WTC11 (cell line): ENCODE data around the gene DCTD. TPM values are rescaled to one million over a fixed set of nuclear protein-coding genes. Genes with fewer than 3 reads are reported as not detected.

Source experiments
- ATAC-seq: fragments of 200-7000 bp; cut with Tn5 transposase; 2 replicates; pipeline ENCODE4 v1.10.0; 2021; ENCODE audit warnings: mild to moderate bottlenecking, moderate library complexity
- CTCF ChIA-PET: fragments of 300-600 bp; sonication (Branson Sonifier 250); formaldehyde crosslinking; loops from one replicate; lab custom pipeline; 2021; ENCODE audit warnings: antibody characterized with exemption; lab: Charles Lee
- POLR2A ChIA-PET: fragments of 350-600 bp; sonication (Branson Sonifier 250); formaldehyde crosslinking; loops from one replicate; lab custom pipeline; 2021; ENCODE audit warnings: antibody characterized with exemption; lab: Charles Lee
- DNase-seq: peaks from one replicate; pipeline ENCODE4 v3.0.0; 2021; ENCODE audit warnings: low spot score
- H3K27ac Mint-ChIP-seq: 2 replicates; pipeline ENCODE4 v1.8.0; 2021; ENCODE audit warnings: mixed read lengths
- H3K27me3 Mint-ChIP-seq: 2 replicates; pipeline ENCODE4 v1.8.0; 2021; ENCODE audit warnings: low read depth, mild to moderate bottlenecking, moderate library complexity, mixed read lengths
- H3K36me3 Mint-ChIP-seq: 2 replicates; pipeline ENCODE4 v1.8.0; 2021; ENCODE audit warnings: mixed read lengths
- H3K4me1 Mint-ChIP-seq: 2 replicates; pipeline ENCODE4 v1.8.0; 2022; ENCODE audit warnings: mixed read lengths
- H3K4me3 Mint-ChIP-seq: 2 replicates; pipeline ENCODE4 v1.8.0; 2021; ENCODE audit warnings: mild to moderate bottlenecking, moderate library complexity, mixed read lengths
- H3K9me3 Mint-ChIP-seq: 2 replicates; pipeline ENCODE4 v1.8.0; 2021; ENCODE audit warnings: mixed read lengths
- ELF4 ChIP-seq: sonication (generic); formaldehyde crosslinking; IDR thresholded peaks from 2 replicates; pipeline ENCODE4 v1.8.1; 2022; ENCODE audit warnings: low read depth, mild to moderate bottlenecking, moderate library complexity, missing genetic modification reagents
- ESRRA ChIP-seq: sonication (generic); formaldehyde crosslinking; IDR thresholded peaks from 2 replicates; pipeline ENCODE4 v1.8.1; 2022; ENCODE audit warnings: mild to moderate bottlenecking, missing genetic modification reagents, borderline replicate concordance
- FOXJ3 ChIP-seq: sonication (generic); formaldehyde crosslinking; IDR thresholded peaks from 2 replicates; pipeline ENCODE4 v1.9.0; 2021; ENCODE audit warnings: missing genetic modification reagents, mild to moderate bottlenecking, borderline replicate concordance
- GTF2I ChIP-seq: fragments of 250-450 bp; sonication (Bioruptor Pico); conservative IDR thresholded peaks from 2 replicates; pipeline ENCODE4 v1.4.0; 2021; ENCODE audit warnings: mild to moderate bottlenecking
- HMGXB4 ChIP-seq: sonication (generic); formaldehyde crosslinking; IDR thresholded peaks from 2 replicates; pipeline ENCODE4 v1.8.1; 2023; ENCODE audit warnings: mild to moderate bottlenecking, moderate library complexity, missing genetic modification reagents
- JUN ChIP-seq: sonication (generic); formaldehyde crosslinking; IDR thresholded peaks from 2 replicates; pipeline ENCODE4 v1.8.0; 2023; ENCODE audit warnings: mild to moderate bottlenecking, missing genetic modification reagents
- KAT7 ChIP-seq: sonication (generic); formaldehyde crosslinking; IDR thresholded peaks from 2 replicates; pipeline ENCODE4 v1.8.1; 2023; ENCODE audit warnings: missing genetic modification reagents, mild to moderate bottlenecking, borderline replicate concordance
- MYBL2 ChIP-seq: sonication (generic); formaldehyde crosslinking; IDR thresholded peaks from 2 replicates; pipeline ENCODE4 v1.8.1; 2023; ENCODE audit warnings: mild to moderate bottlenecking, moderate library complexity, missing genetic modification reagents
- NFE2L1 ChIP-seq: sonication (generic); formaldehyde crosslinking; IDR thresholded peaks from 2 replicates; pipeline ENCODE4 v1.8.1; 2023; ENCODE audit warnings: missing genetic modification reagents
- SMAD4 ChIP-seq: sonication (generic); formaldehyde crosslinking; IDR thresholded peaks from 2 replicates; pipeline ENCODE4 v1.8.0; 2022; ENCODE audit warnings: mild to moderate bottlenecking, missing genetic modification reagents
- SOX15 ChIP-seq: fragments of 250-450 bp; sonication (Bioruptor Pico); IDR thresholded peaks from 2 replicates; pipeline ENCODE4 v1.9.0; 2021; ENCODE audit warnings: mild to moderate bottlenecking
- SP1 ChIP-seq: sonication (generic); formaldehyde crosslinking; conservative IDR thresholded peaks from 2 replicates; pipeline ENCODE4 v1.8.1; 2022; ENCODE audit warnings: missing genetic modification reagents
- TEAD1 ChIP-seq: sonication (generic); formaldehyde crosslinking; IDR thresholded peaks from 2 replicates; pipeline ENCODE4 v1.8.0; 2022; ENCODE audit warnings: mild to moderate bottlenecking, missing genetic modification reagents
- TEAD4 ChIP-seq: sonication (generic); formaldehyde crosslinking; IDR thresholded peaks from 2 replicates; pipeline ENCODE4 v1.8.0; 2022; ENCODE audit warnings: mild to moderate bottlenecking, missing genetic modification reagents
- ZNF219 ChIP-seq: sonication (generic); formaldehyde crosslinking; IDR thresholded peaks from 2 replicates; pipeline ENCODE4 v1.8.0; 2023; ENCODE audit warnings: missing genetic modification reagents, mild to moderate bottlenecking, borderline replicate concordance
- ZNF263 ChIP-seq: sonication (generic); formaldehyde crosslinking; IDR thresholded peaks from 2 replicates; pipeline ENCODE4 v1.8.1; 2022; ENCODE audit warnings: low read depth, mild to moderate bottlenecking, moderate library complexity, missing genetic modification reagents
- ZNF416 ChIP-seq: fragments of 250-450 bp; sonication (Bioruptor Pico); IDR thresholded peaks from 2 replicates; pipeline ENCODE4 v1.9.0; 2021; ENCODE audit warnings: mild to moderate bottlenecking, inconsistent platforms
- ZNF425 ChIP-seq: fragments of 250-450 bp; sonication (Bioruptor Pico); conservative IDR thresholded peaks from 2 replicates; pipeline ENCODE4 v1.9.0; 2021; ENCODE audit warnings: mild to moderate bottlenecking
- total RNA-seq: library from RNA; stranded (reverse); gene quantifications from 3 replicates; pipeline ENCODE4 v1.2.3, GENCODE V29; 2021
- TF ChIP-seq, protein P1 (sequence below): sonication (generic); formaldehyde crosslinking; IDR thresholded peaks from 2 replicates; pipeline ENCODE4 v1.8.0; 2023; ENCODE audit warnings: missing genetic modification reagents
- TF ChIP-seq, protein P2 (sequence below): sonication (generic); formaldehyde crosslinking; conservative IDR thresholded peaks from 2 replicates; pipeline ENCODE4 v1.8.1; 2023; ENCODE audit warnings: mild to moderate bottlenecking, low read depth, missing genetic modification reagents, moderate library complexity
- TF ChIP-seq, protein P3 (sequence below): sonication (generic); formaldehyde crosslinking; IDR thresholded peaks from 2 replicates; pipeline ENCODE4 v1.8.1; 2022; ENCODE audit warnings: missing genetic modification reagents, borderline replicate concordance
- TF ChIP-seq, protein P4 (sequence below): fragments of 200-600 bp; IDR thresholded peaks from 2 replicates; pipeline ENCODE4 v1.8.0; 2022; ENCODE audit warnings: antibody characterized with exemption
- TF ChIP-seq, protein P5 (sequence below): sonication (generic); formaldehyde crosslinking; IDR thresholded peaks from 2 replicates; pipeline ENCODE4 v1.8.0; 2022; ENCODE audit warnings: mild to moderate bottlenecking, missing genetic modification reagents
- TF ChIP-seq, protein P6 (sequence below): sonication (generic); formaldehyde crosslinking; conservative IDR thresholded peaks from 2 replicates; pipeline ENCODE4 v1.8.1; 2022; ENCODE audit warnings: mild to moderate bottlenecking, missing genetic modification reagents

DCTD gene
- total RNA-seq, 1 experiment from 2014 or later = 56.8 TPM

GRCh38 chr4:182907396-182907795, 9.8 kb downstream of the DCTD start:
- H3K27me3 Mint-ChIP-seq = no peaks in the 10 kb centered on the region
- POLR2A ChIA-PET = no interaction called here
- no peaks in the 10 kb centered on the region for H3K9me3 Mint-ChIP-seq
- no peak overlapping the region for H3K4me3 Mint-ChIP-seq
- ATAC-seq = no peak
- DNase-seq = no peak
- H3K27ac Mint-ChIP-seq = no peak overlapping the region
- CTCF ChIA-PET = no interaction called here
- TF ChIP-seq SP1 (CRISPR knock-in tag) = no peak
- no peak for TF ChIP-seq ESRRA (CRISPR knock-in tag)
- TF ChIP-seq ZNF263 (CRISPR knock-in tag) = no peak
- no peak for TF ChIP-seq TEAD4 (CRISPR knock-in tag)
- no peak for TF ChIP-seq ZNF425 (CRISPR knock-in tag)
- no peak for TF ChIP-seq SOX15 (CRISPR knock-in tag)
- no peak for TF ChIP-seq NFE2L1
- TF ChIP-seq ZNF416 (CRISPR knock-in tag) = no peak
- no peak for TF ChIP-seq JUN (CRISPR knock-in tag)
- no peak for TF ChIP-seq TEAD1
- no peak for TF ChIP-seq ELF4 (CRISPR knock-in tag)
- no peak for TF ChIP-seq MYBL2 (CRISPR knock-in tag)
- TF ChIP-seq, all 79 proteins: peak for 0
- peaks cover 31% of the 10 kb centered on the region for H3K36me3 Mint-ChIP-seq
- H3K4me1 Mint-ChIP-seq = peaks cover 4% of the 10 kb centered on the region; the same call in 1 of the 2 replicates

- ChIA-PET CTCF (no interaction called here), POLR2A (no interaction called here)
- Mint-ChIP-seq H3K36me3 (peaks cover 31% of the 10 kb centered on the region), H3K27me3 (no peaks in the 10 kb centered on the region), H3K27ac (peak overlapping the region; percentile 57; the same call in 1 of the 2 replicates), H3K4me3 (no peak overlapping the region), H3K9me3 (no peaks in the 10 kb centered on the region), H3K4me1 (peaks cover 4% of the 10 kb centered on the region; the same call in 1 of the 2 replicates)
- ATAC-seq (no peak), DNase-seq (no peak)
- TF ChIP-seq KAT7 (CRISPR knock-in tag) = no peak
- TF ChIP-seq, protein P1, sequence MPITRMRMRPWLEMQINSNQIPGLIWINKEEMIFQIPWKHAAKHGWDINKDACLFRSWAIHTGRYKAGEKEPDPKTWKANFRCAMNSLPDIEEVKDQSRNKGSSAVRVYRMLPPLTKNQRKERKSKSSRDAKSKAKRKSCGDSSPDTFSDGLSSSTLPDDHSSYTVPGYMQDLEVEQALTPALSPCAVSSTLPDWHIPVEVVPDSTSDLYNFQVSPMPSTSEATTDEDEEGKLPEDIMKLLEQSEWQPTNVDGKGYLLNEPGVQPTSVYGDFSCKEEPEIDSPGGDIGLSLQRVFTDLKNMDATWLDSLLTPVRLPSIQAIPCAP = no peak
- no peak for TF ChIP-seq SMAD4
- TF ChIP-seq TEAD4 (CRISPR knock-in tag) = no peak
- TF ChIP-seq, protein P2, sequence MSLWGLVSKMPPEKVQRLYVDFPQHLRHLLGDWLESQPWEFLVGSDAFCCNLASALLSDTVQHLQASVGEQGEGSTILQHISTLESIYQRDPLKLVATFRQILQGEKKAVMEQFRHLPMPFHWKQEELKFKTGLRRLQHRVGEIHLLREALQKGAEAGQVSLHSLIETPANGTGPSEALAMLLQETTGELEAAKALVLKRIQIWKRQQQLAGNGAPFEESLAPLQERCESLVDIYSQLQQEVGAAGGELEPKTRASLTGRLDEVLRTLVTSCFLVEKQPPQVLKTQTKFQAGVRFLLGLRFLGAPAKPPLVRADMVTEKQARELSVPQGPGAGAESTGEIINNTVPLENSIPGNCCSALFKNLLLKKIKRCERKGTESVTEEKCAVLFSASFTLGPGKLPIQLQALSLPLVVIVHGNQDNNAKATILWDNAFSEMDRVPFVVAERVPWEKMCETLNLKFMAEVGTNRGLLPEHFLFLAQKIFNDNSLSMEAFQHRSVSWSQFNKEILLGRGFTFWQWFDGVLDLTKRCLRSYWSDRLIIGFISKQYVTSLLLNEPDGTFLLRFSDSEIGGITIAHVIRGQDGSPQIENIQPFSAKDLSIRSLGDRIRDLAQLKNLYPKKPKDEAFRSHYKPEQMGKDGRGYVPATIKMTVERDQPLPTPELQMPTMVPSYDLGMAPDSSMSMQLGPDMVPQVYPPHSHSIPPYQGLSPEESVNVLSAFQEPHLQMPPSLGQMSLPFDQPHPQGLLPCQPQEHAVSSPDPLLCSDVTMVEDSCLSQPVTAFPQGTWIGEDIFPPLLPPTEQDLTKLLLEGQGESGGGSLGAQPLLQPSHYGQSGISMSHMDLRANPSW (CRISPR knock-in tag) = no peak
- no peak for TF ChIP-seq FOXJ3
- TF ChIP-seq, protein P3, sequence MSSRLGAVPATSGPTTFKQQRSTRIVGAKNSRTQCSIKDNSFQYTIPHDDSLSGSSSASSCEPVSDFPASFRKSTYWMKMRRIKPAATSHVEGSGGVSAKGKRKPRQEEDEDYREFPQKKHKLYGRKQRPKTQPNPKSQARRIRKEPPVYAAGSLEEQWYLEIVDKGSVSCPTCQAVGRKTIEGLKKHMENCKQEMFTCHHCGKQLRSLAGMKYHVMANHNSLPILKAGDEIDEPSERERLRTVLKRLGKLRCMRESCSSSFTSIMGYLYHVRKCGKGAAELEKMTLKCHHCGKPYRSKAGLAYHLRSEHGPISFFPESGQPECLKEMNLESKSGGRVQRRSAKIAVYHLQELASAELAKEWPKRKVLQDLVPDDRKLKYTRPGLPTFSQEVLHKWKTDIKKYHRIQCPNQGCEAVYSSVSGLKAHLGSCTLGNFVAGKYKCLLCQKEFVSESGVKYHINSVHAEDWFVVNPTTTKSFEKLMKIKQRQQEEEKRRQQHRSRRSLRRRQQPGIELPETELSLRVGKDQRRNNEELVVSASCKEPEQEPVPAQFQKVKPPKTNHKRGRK = no peak
- TF ChIP-seq GTF2I (CRISPR knock-in tag) = no peak
- TF ChIP-seq, protein P4, sequence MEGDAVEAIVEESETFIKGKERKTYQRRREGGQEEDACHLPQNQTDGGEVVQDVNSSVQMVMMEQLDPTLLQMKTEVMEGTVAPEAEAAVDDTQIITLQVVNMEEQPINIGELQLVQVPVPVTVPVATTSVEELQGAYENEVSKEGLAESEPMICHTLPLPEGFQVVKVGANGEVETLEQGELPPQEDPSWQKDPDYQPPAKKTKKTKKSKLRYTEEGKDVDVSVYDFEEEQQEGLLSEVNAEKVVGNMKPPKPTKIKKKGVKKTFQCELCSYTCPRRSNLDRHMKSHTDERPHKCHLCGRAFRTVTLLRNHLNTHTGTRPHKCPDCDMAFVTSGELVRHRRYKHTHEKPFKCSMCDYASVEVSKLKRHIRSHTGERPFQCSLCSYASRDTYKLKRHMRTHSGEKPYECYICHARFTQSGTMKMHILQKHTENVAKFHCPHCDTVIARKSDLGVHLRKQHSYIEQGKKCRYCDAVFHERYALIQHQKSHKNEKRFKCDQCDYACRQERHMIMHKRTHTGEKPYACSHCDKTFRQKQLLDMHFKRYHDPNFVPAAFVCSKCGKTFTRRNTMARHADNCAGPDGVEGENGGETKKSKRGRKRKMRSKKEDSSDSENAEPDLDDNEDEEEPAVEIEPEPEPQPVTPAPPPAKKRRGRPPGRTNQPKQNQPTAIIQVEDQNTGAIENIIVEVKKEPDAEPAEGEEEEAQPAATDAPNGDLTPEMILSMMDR = no peak
- TF ChIP-seq, protein P5, sequence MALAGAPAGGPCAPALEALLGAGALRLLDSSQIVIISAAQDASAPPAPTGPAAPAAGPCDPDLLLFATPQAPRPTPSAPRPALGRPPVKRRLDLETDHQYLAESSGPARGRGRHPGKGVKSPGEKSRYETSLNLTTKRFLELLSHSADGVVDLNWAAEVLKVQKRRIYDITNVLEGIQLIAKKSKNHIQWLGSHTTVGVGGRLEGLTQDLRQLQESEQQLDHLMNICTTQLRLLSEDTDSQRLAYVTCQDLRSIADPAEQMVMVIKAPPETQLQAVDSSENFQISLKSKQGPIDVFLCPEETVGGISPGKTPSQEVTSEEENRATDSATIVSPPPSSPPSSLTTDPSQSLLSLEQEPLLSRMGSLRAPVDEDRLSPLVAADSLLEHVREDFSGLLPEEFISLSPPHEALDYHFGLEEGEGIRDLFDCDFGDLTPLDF (CRISPR knock-in tag) = no peak
- no peak for TF ChIP-seq ZNF219 (CRISPR knock-in tag)
- TF ChIP-seq, protein P6, sequence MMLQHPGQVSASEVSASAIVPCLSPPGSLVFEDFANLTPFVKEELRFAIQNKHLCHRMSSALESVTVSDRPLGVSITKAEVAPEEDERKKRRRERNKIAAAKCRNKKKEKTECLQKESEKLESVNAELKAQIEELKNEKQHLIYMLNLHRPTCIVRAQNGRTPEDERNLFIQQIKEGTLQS (CRISPR knock-in tag) = no peak
- TF ChIP-seq ESRRA (CRISPR knock-in tag) = no peak
- TF ChIP-seq HMGXB4 = no peak
Measured at GRCh38 chr4:182906786-182907185, 10.4 kb downstream of the DCTD start.
